Measurements from ENCODE around the gene STMP1. TPM values are rescaled to one million over a fixed set of nuclear protein-coding genes. Genes with fewer than 3 reads are reported as not detected.

STMP1 gene
- total RNA-seq, 4 donors from 2014 or later = 7.7 to 19.9 (median 11.8) TPM

DNA sequence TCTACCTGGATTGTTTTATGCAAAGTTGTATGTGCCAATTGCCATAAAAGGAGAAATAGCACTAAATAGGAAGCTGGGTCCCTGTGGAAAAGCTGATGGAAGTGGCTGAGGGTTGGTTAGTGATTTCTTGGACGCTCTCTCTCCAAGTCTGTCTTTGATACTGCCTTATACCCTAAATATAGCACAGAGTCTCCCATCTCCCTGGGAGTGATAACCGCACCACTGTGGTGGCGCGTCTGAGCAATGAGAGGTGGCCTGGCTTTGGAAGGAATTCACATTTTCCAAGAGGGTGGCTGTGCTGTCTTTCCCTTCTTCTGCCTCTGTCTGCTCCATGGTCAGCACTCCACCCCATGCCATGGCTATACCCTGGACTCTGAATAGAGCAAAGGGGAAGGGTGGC lies 31.2 kb downstream of the STMP1 start:
- in situ Hi-C loops (cut with MboI; ENCODE audit: low sequenced_read_pairs in 4 of 4) = no loop called here
- TF ChIP-seq POLR2A (IDR thresholded peaks at IDR 0.05) = no peak
- TF ChIP-seq CTCF (IDR thresholded peaks at IDR 0.05 in 4 of 5, conservative IDR thresholded peaks at IDR 0.05 in 1 of 5) = no peak

DNA sequence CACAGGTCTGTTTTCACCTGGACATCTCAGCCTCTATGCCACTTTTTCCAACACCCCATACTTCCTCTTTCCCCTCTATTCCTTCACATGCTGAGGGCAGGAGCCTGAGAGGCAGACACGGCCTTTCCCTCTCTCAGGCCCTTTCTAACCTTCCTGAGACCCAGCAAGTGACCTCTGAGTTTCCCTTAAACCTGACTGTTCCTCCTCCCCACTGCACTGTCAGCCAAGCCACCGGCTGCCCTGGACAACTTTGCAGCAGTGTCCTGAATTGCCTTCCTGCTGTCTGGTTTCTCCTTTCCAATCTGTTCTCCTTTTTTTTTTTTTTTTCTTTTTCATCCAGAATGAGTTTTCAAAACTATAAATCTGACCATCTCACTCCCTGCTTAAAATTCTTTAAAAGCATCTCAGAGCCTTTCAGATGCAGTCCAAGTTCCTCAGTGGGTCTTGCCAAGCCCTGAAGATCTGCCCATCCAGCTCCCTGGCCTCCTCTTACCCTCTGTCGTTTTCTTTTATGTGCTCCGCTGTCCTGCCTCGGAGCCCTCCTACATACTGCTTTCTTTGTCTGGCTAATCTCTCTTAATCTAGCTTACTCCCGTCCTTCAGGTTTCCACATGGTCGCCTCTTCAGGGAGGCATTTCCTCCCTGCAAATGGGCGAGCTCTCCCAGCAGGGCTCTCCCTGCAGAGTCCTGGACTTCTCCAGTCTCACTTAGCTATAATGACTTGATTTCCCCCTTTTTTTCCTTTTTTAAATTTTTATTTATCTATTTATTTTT lies 35.1 kb downstream of the STMP1 start:
- intact Hi-C loops (cut with DNase I; ENCODE audit: low total_unique reads) (no loop called here), in situ Hi-C loops (cut with MboI; ENCODE audit: low sequenced_read_pairs in 4 of 4) (no loop called here)
- DNase-seq (no peak), ATAC-seq (peak in 1 of 2 donors; percentile 24)
- Histone ChIP-seq H3K9me3 (no peaks in the 10 kb centered on the region), H3K27ac (no peak overlapping the region), H3K27me3 (no peaks in the 10 kb centered on the region), H3K4me1 (peaks cover 6 to 9% of the 10 kb centered on the region in 2 donors), H3K36me3 (peaks cover 0 to 6% of the 10 kb centered on the region in 2 donors), H3K4me3 (no peak overlapping the region)
- TF ChIP-seq CTCF (IDR thresholded peaks at IDR 0.05 in 4 of 5, conservative IDR thresholded peaks at IDR 0.05 in 1 of 5) (no peak), POLR2A (IDR thresholded peaks at IDR 0.05) (no peak)

More for the DNA sequence above, 31.2 kb downstream of the STMP1 start:
- intact Hi-C loops (cut with DNase I; ENCODE audit: low total_unique reads) = no loop called here
- ATAC-seq = no peak
- Histone ChIP-seq H3K36me3 (peaks cover 0 to 8% of the 10 kb centered on the region in 2 donors), H3K27ac (no peak overlapping the region), H3K4me1 (peaks cover 6 to 9% of the 10 kb centered on the region in 2 donors), H3K9me3 (no peaks in the 10 kb centered on the region), H3K4me3 (no peak overlapping the region), H3K27me3 (no peaks in the 10 kb centered on the region)
- no peak for DNase-seq

DNA sequence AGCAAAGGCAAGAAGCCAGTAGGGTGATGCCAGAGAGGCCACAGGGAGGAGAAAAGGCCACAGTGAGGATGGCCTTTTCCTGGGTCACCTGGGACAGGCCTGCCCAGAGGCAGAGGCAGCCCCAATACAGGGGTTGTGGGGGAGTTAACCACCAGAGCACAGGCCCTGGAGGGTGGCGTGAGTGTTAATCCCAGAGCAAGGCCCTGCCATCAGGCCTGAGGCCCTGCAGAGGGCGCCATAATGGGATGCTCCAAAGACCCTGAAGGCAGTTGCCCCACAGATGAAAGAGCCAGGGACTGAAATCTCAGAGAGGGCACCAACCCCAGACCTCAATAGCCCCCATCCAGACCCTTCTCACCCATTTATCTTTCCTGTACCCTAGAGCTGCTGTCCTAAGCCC lies 41.8 kb downstream of the STMP1 start:
- ATAC-seq = no peak
- intact Hi-C loops (cut with DNase I; ENCODE audit: low total_unique reads) = no loop called here

GRCh38 chr7:135704698-135705097 lies 42.4 kb downstream of the STMP1 start:
- Histone ChIP-seq H3K36me3 (peaks cover 0 to 6% of the 10 kb centered on the region in 2 donors), H3K4me1 (peaks cover 0 to 4% of the 10 kb centered on the region in 2 donors), H3K9me3 (no peaks in the 10 kb centered on the region), H3K27me3 (no peaks in the 10 kb centered on the region), H3K27ac (no peak overlapping the region), H3K4me3 (no peak overlapping the region)
- no peak for ATAC-seq
- TF ChIP-seq POLR2A (IDR thresholded peaks at IDR 0.05) (no peak), CTCF (IDR thresholded peaks at IDR 0.05 in 4 of 5, conservative IDR thresholded peaks at IDR 0.05 in 1 of 5) (no peak)
- intact Hi-C loops (cut with DNase I; ENCODE audit: low total_unique reads) (no loop called here), in situ Hi-C loops (cut with MboI; ENCODE audit: low sequenced_read_pairs in 4 of 4) (no loop called here)
- no peak for DNase-seq

More for the DNA sequence above, 41.8 kb downstream of the STMP1 start:
- in situ Hi-C loops (cut with MboI; ENCODE audit: low sequenced_read_pairs in 4 of 4) = no loop called here
- Histone ChIP-seq H3K9me3 (no peaks in the 10 kb centered on the region), H3K36me3 (peaks cover 0 to 6% of the 10 kb centered on the region in 2 donors), H3K4me3 (no peak overlapping the region), H3K4me1 (peaks cover 0 to 4% of the 10 kb centered on the region in 2 donors), H3K27me3 (no peaks in the 10 kb centered on the region), H3K27ac (no peak overlapping the region)
- no peak for DNase-seq
- TF ChIP-seq CTCF (IDR thresholded peaks at IDR 0.05 in 4 of 5, conservative IDR thresholded peaks at IDR 0.05 in 1 of 5) (peak in 1 of 5 experiments; percentile 11), POLR2A (IDR thresholded peaks at IDR 0.05) (no peak)
